Glomerular endothelial cell (primary cell): ENCODE data around the gene PDK2. TPM values are rescaled to one million over a fixed set of nuclear protein-coding genes. Genes with fewer than 3 reads are reported as not detected.

Source experiments
- DNase-seq: peaks from one replicate; pipeline ENCODE4 v3.0.0-alpha.2; 2011; ENCODE audit warnings: low read depth, low spot score; ENCODE audit errors: extremely low read depth
- total RNA-seq: library from RNA; depleted of rRNA; stranded (reverse); fragments of >200 nt; gene quantifications from 2 replicates; pipeline ENCODE4 v1.2.3, GENCODE V29; 2015

The PDK2 gene
- total RNA-seq, 1 donor from 2014 or later = 23.5 TPM

DNA sequence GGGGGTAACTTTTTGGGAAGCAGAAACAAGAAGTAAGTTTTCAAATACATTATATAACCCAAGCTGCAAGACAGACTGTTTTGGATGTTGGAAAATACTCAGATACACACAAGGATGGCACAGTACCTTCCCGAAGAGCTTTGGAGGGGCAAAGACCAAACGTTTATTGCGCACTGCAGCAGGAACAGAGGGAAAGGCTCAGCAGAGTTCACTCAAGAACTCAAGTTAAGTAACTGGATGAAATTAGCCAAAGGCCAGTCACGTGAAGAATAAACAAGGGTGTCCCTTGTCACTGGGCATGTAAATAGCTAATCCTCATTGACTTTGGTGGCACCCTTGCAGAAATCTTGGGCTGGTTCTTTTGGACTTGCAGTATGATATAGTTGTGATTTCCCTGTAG lies 2.8 kb downstream of the PDK2 start:
- no peak for DNase-seq

DNA sequence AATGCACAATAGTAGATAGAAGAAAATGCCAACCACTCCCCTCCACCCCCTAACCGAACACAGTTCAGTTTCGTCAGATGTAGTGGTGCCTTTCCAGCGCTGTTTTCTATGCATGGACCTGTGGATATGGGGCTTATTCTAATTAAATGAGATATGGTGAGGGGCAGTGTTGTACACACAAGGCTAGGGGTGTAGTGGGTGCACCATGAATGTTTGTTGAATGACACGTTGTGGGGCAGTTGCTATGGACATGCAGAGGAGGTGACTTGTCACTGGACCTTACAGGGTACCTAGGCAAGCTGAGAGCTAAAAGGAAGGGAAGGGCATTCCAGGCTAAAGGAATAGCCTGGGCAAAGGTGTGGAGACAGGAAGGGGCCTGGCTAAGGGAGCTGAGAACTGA lies 3.4 kb downstream of the PDK2 start:
- no peak for DNase-seq

DNA sequence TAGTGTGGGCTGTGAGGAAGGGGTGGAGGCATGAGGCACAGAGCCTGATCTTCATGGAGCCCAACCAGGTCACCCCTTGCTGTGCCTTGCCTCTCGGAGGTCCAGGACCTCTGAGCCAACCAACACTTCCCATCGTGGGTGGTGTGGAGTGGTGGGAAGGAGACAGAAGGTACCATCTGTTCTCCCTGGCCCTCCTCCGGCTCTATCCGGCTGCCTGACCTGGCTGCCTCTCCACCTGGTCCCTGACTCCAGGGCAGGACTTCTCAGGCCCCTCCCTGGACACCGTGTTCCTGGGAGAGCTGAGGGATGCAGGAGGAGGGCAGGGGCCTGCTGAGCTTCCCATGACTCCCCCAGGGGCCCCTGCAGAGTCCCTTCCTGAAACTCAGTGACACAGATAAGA lies 3.9 kb downstream of the PDK2 start:
- DNase-seq = no peak

DNA sequence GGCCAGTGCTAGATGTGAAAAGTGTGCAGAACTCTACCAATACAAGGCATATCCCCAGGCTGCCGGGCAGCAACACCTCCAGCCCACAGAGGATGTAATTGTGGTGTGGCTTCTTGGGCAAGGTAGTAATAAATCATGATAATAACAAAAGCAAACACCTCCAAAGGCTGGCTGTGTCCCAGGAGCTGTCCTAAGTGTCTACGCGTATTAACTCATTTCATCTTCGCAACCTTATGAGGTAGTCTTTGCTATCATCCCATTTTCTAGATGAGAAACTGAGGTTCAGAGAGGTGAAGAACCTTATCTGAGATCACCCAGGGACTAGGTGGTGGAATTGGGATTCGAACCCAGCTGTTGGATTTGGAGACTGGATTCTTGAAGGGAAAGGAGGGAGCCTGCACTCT lies 5.3 kb downstream of the PDK2 start:
- DNase-seq = no peak

DNA sequence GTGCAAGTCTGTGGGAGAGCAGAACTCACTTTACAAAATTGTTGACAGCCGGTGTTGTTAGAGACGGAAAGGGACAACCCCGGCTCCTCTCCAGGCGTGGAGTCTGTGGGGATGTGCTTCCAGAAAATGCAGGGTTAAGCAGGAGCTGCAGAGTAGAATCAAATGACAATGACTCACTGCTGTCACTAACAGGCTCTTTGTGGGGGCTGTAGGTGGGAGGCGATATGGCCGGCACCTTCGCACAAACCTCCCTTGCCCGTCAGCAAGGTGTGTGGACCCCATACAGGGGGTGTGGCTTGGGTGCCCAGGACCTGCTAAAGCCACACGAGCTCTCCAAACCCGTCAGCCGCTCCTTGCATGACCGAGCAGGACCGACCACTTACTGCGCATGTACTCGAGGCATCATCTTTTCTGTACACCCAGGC lies 5.8 kb downstream of the PDK2 start:
- DNase-seq = no peak

DNA sequence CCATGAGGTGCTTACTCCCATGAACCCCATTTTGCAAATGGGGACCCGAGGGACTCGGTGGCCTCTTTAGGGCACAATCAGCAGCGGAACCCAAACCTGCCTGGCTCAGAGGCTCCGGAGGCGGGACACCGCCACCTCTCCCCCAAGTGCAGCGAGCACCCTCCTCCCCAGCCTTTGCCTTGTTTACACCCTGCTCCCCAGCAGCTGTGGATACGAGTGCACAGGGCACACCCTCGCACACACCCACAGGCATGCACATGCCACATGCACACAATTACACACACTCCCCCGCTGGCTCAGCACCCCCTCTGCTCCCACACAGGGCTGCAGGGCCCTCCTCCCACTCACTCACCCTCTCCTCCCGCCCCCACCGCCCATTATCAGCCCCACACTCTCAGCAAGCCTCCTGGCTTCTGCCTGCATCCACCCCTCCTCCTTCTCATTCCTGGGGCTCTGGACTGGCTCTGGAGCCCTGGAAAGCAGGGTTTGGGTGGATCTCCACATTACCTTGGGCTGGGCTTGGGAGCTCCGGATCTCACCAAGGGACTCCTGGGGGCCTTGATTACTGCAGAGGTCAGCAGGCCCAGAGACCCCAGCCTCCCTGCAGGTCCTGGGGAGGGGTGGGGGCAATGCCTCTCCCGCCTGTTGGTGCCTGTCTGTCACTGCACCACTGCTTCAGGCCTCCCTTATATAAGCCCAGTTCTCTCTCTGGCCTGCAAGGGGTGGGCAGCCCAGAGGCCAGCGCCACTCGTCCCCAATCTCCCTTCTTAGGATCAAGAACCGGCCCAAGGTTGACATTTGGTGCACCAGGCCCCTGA lies 6.4 kb downstream of the PDK2 start:
- DNase-seq = no peak

DNA sequence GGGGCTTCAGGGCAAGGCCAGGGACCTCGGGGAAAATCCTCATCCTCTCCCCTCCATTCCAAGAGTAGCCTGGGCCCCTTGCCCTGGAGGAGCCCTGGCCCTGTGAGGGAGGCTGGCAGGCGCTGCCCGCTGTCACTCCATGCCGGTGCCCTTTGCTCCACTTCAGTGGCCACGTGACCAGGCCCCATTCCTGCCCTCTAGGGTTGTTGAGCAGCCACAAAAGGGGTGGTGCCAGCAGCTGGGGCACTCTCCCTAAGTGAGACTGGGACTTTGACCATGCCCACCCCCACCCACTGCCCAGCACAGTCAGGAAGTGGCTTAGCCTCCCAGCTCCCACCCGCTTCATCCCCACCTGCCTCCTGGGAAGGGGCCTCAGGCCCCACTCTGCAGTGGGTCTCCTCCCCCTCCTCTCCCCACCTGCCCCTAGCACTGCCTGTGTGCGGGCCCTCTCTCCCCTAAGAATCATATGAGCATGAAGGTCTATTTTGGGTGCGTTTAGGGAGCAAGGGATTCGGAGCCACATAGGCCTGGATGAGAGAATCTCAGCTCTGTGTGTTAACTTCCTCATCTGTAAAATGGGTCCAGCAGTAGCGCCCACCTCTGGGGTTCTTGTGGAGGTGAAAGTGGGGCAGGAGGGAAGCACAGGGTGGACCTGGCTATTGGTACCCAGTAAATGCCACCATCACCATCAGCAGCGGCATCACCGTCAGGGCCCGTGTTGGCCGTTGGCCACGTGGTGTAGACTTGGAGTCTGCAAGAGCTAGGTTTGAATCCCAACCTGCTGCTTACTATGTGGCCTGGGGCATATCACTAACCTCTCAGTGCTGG lies 7.2 kb downstream of the PDK2 start:
- DNase-seq = no peak

DNA sequence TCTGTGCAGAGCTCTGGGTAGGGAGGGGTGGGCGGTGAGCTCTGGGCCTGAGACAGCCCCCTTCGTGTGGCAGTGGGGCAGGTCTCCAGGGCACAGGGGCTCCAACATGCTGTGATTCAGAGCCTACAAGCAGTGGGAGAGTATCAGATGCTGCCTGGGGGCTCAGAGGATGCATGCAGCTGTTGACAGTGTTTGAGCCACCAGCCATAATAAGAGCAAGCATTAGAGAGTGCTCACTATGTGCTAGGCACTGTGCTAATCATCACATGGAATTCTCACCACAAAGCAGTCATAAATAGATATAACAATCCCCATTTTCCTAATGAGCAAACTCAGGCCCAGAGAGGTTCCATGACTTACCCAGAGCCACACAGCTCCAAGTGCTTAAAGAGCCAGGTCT lies 8.1 kb downstream of the PDK2 start:
- DNase-seq = no peak

DNA sequence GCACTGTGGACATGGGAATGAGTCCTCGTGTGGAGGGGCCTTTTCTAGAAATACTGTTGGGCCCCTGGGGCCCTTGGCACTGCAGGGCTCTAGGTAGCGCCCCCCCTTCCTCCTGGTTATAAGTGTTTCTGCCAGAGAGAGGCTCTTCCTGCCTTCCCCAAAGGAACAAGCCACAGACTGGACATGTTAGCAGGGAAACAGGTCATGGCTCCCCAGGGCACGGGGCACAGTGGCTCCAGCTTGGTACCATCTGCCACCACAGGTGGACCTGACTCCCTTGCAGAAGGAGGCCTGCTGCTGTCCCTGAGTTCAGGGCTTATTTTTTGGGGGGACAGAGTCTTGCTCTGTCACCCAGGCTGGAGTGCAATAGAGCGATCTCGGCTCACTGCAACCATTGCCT lies 8.8 kb downstream of the PDK2 start:
- no peak for DNase-seq

DNA sequence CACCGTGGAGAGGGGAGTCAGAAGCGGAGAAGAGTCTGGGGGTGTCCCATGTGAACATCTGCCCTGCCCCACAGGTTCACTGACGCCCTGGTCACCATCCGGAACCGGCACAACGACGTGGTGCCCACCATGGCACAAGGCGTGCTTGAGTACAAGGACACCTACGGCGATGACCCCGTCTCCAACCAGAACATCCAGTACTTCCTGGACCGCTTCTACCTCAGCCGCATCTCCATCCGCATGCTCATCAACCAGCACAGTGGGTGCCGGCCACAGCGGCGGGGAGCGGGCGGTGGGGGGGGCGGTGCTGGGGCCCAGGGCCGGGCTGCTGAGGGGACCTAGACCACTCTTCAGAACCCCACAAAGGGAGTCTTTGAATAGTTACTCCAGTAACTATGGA lies 10.7 kb downstream of the PDK2 start:
- no peak for DNase-seq

DNA sequence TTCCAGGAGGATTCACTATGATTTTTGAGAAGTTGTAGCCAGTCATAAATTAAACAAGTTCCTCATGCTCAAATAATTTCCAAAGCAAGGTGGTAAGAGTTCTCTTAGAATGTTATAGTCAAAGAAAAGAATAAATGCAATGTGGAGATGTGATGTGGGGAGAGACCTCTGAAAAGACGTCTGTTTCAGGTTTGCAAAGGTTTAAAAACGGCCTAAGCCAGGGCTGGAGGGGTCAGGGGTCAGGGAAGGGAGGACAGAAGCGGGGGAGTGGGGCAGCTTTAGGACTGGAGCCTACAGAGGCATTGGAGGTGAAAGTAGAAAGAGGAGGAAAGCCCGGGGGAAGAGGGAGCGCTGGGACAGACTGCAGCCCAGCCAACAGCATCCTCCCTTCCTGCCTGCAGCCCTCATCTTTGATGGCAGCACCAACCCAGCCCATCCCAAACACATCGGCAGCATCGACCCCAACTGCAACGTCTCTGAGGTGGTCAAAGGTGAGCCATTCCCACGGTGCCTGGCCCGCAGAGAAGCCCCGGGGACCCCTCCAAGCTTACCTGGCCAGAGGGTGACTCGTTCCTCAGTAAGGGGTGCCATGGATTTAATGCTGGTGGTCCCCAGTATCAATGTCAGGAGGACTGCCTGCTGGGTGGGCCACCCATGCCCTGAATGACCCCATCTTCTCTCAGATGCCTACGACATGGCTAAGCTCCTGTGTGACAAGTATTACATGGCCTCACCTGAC lies 11.4 kb downstream of the PDK2 start:
- no peak for DNase-seq

DNA sequence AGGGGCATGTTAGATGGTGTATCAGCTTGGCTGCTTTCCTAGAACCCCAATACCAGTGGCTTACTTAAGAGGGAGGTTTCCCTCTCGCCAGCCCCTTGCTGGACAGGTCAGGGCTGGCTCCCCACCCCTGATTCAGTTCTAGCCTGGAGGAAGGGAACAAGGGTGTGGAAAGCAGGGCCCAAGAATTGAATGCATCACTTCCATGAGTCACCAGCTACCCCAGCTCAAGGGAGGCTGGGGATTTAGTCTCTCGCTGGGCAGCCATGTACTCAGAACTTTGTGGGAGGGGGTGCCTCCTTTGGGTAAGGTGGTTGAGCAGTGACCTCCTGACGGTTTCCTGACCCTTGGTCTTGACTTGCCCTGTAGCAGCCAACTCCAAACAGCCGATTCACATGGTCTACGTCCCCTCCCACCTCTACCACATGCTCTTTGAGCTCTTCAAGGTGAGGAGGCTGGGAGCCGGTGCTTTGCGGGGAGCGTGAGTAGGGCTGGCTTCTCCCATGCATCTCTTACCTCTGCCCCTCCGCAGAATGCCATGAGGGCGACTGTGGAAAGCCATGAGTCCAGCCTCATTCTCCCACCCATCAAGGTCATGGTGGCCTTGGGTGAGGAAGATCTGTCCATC lies 12.8 kb downstream of the PDK2 start:
- no peak for DNase-seq

DNA sequence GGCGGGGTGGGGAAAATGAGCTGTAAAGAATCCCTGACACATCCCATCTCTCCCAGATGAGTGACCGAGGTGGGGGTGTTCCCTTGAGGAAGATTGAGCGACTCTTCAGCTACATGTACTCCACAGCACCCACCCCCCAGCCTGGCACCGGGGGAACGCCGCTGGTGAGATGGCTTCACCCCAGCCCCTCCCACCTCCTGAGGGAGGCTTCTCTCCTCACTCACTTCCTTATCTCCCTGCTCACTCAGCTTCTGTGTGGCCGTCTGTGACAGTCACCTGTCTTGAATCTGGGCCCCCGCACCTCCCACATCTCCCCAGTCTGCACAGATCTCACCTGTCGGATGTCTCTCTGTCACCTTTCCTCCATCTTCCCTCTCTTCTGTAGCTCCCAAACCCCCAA lies 13.4 kb downstream of the PDK2 start:
- DNase-seq = no peak

DNA sequence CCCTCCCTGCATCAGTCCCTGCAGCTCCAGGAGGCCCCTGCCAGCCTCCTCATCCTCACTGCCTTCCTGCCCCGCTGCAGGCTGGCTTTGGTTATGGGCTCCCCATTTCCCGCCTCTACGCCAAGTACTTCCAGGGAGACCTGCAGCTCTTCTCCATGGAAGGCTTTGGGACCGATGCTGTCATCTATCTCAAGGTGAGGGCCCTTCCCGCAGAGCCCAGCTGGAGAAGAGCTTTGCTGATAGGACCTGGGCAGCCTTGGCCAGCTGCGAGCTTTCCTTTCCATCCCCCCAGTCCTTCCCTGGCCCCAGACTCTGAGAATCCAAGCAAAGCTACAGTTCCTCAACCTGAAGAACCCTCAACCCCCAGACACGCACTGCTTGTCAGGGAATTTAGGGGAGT lies 14.1 kb downstream of the PDK2 start:
- no peak for DNase-seq

DNA sequence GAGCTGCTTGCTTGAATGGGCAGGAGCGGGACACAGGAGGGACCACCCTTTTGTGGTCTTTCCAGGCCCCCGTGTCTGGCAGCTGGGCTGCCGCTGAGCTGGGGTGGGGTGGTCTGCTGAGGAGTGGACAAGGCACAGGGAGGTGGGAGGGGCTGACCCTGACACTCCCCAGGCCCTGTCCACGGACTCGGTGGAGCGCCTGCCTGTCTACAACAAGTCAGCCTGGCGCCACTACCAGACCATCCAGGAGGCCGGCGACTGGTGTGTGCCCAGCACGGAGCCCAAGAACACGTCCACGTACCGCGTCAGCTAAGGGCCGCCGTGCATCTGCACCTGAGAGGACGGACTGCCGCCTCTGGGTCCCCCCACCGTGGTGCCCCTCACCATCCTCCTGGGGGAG lies 14.6 kb downstream of the PDK2 start:
- DNase-seq = no peak

DNA sequence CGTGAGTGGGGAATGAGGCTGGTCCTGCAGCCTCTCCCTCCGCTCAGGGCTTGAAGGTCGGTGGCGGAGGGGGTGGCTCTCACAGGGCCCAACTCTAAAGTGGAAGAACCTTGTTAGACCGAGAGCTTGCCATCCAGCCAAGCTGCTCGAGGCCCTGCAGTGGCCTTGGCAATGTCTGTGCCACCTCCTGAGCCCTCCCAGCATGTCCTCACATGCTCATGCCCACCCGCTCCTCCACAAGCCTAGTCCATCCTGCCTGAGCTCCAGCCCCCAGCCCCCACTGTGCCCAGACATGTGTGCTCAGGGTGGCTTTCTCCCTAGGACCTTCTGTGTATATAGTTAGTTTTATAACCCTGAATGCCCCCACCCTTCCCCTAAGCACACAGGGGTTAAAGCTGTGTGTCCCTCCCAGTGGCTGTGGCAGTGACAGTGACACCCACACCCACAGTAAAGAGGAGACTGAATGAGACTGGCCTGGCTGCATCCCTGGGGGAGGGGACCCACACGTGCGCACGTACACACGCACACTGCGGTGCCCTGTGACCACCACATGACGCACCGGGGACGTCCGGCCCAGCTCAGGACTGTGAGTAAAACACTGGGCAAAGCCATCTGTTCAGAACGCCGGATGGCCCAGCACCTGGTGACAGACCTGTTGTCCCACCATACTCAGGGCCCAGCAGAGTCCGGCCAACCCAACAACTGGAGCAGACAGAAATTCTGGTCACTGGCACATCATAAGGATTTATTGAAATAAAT lies 15.6 kb downstream of the PDK2 start:
- DNase-seq = no peak

DNA sequence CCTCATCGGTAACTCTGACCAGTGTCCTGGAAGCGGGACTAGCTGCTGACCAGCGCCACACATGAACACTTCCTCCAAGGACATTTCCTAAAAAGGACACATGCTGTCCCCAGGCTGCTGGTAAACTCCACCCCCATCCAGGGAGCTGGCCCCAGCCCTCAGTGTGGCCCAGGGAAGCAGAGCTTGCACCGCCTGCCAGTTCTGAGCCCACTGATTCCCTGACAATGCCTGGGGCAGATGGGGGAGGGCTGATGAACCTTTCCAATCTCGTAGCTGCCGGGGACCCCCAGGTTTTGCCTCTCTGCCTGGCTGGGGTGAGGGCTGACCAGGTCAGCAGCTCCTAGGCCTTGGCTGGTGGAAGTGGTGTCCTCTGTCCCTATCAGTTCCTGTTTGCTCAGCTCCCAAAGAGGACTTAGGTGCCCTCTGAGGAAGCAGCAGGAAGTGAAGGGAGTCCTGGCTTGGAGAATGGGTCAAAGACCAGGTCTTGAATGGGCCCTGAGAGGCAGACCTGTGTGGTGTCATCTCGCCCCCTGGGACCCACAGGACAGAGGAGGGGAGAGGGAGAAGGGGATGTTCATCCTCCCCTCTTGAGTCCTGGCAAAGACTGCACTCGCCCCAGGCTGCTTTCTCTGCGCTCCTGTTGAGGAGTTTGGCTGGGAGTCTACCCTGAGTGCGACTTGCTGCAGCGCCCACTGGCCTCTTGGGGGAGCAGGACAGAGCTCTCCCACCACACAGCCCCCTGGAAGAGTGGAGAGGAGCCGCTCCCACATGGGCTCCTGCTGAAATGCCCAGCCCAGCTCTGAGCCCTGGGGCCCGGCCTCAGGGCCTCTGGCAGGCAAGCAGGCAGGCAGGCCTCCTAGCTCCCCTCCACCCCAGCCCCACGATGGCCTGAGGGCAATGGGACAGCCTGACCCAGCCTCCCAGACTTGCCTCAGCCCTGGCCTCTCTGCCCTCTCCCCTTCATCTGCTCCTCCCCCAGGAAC lies 16.8 kb downstream of the PDK2 start:
- no peak for DNase-seq

DNA sequence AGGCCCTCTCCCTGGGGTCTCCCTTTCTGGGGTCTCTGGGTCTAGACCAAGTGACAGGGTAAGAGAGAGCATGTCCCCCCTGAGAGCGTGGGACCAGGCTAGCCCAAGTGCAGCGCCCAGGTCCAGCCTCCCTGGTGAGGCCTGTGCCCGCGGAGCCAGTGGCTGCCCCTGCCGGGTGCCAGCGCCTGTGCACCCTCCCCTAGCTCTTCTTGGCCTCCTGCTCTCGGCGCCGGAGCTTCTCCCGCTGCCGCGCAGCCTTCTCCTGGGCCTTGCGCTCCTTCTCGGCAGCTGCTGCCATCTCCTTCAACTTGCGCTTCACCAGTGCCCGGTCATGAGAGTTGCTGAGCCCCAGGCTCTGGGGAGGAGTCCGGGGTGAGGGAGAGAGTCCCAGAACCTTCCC lies 17.5 kb downstream of the PDK2 start:
- DNase-seq = no peak
